ENCODE measurements around the gene COG3.
A peak's percentile ranks its signal among the peaks of the same experiment; 100 is the strongest.
"Not testable (repeated sequence)": the region's sequence is repeated elsewhere in the genome, so short reads cannot be mapped to it uniquely, and the experiment has no call there.

COG3 gene, protein sequence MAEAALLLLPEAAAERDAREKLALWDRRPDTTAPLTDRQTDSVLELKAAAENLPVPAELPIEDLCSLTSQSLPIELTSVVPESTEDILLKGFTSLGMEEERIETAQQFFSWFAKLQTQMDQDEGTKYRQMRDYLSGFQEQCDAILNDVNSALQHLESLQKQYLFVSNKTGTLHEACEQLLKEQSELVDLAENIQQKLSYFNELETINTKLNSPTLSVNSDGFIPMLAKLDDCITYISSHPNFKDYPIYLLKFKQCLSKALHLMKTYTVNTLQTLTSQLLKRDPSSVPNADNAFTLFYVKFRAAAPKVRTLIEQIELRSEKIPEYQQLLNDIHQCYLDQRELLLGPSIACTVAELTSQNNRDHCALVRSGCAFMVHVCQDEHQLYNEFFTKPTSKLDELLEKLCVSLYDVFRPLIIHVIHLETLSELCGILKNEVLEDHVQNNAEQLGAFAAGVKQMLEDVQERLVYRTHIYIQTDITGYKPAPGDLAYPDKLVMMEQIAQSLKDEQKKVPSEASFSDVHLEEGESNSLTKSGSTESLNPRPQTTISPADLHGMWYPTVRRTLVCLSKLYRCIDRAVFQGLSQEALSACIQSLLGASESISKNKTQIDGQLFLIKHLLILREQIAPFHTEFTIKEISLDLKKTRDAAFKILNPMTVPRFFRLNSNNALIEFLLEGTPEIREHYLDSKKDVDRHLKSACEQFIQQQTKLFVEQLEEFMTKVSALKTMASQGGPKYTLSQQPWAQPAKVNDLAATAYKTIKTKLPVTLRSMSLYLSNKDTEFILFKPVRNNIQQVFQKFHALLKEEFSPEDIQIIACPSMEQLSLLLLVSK

DNA sequence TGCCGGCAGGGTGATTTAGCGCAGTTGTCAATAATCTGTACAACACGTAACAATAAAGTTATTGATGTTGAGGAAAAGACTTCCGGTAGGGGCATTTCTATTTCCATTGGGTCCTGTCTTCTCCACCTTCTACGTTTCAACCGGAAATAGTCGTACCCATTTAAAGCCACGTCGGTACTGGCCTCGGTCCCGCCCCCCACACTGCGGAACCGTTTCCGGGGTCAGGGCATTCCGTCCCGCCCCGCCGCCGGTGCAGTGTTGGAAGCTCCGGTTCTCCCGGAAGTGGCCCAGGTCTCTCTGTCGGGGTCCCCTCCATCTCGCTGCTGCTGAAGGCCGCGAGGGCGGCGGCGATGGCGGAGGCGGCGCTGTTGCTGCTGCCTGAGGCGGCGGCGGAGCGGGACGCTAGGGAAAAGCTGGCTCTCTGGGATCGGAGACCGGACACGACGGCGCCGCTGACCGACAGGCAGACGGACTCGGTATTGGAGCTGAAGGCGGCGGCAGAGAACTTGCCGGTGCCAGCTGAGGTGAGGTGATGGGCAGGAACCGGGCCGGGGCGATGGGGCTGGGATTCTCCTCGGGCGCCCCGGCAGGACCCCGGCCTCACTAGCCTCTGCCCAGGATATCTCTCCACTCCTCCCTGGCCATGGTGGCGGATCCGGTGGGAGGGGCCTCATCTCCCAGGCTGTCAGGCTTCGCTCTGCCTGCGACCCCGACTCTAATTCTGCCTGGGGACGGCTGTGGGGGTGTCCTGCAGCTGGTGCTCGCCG, at the start of gene COG3:
Gene COG3 (plus strand): TSS at position 253 of the 767 bp plus-strand sequence. CDS start 98 bp downstream, at position 351.
- peak; percentile 88 for DNase-seq

DNA sequence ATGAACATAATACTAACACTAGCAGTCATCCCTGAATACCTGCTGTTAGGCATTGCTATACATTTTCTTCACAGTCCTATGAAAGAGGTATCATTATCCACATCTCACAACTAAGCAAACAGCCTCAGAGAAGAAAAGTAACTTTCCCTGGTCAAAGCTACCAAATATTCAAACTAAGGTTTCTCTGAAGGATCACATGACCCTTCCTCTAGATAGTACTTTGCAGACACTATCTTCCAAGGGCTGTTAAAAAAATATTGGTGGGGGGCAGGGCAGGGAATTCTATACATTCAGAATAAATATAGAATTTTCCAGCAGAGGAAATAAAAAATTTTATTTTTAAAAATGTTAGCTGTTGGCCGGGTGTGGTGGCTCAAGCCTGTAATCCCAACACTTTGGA, 49.6 kb upstream of the COG3 start:
- no peak for DNase-seq

DNA sequence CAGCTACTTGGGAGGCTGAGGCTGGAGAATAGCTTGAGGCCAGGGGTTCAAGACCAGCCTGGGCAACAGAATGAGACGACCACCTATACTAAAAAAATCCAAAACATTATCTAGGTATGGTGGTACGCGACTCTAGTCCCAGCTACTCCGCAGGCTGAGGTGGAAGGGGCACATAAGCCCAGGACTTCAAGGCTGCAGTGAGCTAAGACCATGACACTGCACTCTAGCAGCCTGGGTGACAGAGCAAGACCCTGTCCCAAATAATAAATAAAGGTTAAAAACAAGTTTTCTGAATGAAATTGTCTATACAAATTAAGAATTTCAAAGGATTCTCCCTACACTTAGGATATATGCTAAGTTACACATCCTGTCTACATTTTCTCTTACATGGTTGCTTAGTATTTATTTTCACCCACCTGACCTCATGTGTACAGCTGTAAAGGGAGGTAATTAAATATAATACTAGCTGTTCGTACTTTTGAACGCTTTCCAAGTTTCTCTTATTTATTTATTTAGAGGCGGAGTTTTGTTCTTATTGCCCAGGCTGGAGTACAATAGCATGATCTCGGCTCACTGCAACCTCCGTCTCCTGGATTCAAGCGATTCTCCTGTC, 48.1 kb upstream of the COG3 start:
- DNase-seq = no peak

DNA sequence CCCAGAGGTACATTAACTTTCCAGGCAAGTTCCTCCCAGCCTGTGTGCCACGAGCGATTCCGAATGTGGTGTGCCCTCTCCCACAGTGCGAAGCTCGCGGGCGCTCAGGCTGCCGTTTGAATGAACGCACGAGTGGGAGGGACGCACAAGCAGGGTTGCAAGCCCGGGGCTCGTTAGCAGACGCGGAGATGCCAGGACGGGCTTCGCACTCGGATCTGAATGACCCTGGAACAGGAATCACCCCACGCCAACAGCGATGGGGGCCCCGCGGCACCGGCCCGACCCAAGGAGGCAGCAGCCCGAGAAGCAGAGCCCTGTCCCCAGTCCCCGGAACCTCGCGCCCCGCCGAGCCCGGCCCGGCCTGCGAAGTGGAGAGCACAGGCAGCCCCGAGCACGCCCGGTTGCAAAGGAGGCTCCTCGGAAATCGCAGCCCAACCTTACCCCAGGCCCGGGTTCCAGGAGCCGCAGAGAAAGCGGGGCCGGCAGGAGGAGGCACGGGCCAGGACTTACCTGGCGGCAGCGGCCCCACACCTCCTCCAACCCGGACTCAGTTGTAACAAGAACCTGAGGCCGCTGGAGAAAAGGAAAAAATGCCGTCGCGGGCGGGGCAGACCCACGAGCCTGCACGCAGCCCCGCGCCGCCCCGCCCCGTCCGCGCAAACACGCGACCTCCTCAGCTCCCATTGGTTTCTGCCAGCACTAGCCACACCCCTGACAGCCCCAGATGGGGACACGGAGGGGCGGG, 46.8 kb upstream of the COG3 start, which contains the start of gene SLC25A30:
Gene SLC25A30 (minus strand): TSS at position 584 of the 745 bp plus-strand sequence. CDS start 6,948 bp downstream, outside the sequence.
- peak; percentile 75 for DNase-seq

DNA sequence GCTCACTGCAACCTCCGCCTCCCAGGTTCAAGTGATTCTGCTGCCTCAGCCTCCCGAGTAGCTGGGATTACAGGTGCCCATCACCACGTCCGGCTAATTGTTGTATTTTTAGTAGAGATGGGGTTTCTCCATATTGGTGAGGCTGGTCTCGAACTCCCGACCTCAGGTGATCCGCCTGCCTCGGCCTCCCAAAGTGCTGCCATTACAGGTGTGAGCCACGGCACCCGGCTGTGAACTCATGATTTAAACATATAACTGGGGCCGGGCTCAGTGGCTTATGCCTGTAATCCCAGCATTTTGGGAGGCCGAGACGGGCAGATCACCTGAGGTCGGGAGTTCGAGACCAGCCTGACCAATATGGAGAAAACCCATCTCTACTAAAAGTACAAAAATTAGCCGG, 45.4 kb upstream of the COG3 start:
- not testable (repeated sequence) for DNase-seq

DNA sequence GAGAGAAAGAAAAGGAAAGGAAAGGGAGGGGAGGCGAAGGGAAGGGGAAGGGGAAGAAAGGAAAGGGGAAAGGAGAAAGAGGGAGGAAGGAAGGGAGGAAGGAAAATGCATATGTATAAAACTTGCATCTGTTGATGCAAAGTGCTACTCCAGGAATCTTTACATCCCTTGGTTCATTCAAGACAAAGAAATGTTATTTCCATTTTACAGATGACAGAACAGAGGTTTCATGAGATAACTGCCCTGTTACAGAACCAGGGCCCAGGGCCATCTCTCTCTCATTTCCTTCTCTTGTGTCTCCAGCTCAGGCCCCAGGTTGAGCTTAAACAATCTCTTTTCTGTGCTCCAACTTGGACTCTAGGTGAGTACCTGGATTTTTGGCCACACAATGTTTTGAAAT, 44.8 kb upstream of the COG3 start:
- no peak for DNase-seq

DNA sequence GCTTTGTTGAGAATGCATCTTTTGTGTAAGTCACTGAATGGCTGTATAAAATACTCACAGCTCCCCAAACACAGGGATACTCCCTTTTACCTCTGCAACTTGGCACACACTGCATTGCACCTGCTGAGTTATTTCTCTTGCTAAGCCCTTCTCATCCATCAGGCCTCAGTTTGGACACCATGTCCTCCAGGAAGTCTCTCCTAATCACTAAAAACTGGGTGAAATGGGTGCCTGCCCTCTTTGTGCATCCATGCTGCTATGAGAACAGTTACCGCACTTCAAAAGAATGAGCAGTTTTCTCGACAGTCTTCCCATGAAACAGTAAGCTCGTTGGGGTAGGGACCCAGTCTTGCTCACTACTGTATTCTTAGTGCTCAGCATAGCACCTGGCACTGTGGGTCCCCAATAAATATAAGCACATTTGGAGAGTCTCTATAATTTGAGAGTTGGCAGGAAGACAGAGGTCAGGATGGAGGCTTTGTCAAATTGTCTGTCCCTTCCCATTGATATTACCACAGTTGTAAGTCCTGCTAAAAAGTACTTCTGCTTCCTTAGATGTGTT, 41.9 kb upstream of the COG3 start:
- no peak for DNase-seq

DNA sequence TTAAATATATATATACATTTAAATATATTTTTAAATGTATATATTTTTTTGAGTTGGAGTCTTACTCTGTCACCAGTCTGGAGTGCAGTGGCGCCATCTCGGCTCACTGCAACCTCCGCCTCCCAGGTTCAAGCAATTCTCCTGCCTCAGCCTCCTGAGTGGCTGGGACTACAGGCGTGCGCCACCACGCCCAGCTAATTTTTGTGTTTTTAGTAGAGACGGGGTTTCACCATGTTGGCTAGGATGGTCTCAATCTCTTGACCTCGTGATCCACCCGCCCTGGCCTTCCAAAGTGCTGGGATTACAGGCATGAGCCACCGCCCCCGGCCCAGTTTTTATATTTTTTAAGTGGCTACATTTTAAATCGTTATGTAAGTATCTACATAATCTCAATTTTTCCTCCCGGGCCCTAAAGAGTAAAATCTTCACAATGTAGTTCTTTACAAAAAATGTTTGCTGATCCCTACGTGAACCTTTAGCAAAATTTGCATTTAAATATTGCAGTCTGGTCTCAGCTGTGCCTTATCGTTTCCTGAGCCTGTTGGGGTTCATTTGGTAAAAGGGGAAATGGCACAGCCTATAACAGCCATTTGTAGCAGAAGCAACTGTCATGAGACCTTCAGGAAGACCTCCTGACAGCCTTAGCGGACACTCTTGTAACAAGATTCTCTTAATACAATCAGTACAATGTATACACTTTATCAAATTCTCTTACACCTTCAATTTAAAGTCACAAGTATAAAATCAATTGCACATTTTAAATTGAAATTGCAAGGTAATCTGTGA, 38.5 kb upstream of the COG3 start:
- DNase-seq = not testable (repeated sequence)

DNA sequence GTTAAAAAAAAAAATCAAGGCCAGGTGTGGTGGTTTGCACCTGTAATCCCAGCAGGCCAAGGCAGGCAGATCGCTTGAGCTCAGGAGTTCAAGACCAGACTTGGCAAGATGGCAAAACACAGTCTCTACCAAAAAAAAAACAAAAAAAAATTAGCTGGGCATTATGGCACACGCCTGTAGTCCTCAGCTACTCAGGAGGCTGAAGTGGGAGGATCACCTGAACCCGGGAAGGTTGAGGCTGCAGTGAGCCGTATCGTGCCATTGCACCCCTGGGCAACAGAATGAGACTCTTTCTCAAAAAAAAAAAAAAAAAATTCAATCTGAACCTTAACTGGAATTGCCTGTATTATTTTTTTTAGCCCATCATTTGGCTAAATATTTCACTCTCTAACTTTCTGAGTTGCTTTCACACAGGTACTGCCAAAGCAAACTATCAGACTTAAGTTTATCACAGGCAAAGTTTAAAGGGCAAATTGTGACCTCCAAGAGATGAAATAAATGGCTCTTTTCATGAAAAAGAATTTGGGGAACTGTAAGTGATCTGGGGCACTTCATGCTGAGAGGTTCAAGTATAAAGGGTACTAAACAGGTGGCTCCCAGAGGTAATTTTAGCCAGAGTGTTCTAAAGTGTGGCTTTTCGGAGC, 31.9 kb upstream of the COG3 start:
- DNase-seq = no peak

DNA sequence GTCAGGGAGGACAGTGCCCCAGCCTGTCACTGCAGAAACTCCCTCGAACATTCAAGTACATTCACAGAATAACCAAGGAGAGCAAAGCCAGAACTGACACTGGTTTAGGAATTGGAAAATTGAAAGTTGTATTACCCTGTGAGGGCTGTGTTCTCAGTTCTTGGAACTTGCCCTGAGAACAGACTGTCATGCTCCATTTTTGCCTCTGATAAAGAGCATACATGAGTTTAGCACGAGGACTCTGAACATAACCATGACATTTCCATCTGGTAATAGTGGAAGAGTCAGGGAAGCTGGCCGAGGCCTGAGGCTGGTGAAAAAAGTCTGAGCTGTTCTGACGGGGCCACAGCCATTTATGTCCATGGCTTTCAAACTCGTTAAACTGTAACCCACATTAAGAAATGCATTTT, 31.4 kb upstream of the COG3 start:
- no peak for DNase-seq

DNA sequence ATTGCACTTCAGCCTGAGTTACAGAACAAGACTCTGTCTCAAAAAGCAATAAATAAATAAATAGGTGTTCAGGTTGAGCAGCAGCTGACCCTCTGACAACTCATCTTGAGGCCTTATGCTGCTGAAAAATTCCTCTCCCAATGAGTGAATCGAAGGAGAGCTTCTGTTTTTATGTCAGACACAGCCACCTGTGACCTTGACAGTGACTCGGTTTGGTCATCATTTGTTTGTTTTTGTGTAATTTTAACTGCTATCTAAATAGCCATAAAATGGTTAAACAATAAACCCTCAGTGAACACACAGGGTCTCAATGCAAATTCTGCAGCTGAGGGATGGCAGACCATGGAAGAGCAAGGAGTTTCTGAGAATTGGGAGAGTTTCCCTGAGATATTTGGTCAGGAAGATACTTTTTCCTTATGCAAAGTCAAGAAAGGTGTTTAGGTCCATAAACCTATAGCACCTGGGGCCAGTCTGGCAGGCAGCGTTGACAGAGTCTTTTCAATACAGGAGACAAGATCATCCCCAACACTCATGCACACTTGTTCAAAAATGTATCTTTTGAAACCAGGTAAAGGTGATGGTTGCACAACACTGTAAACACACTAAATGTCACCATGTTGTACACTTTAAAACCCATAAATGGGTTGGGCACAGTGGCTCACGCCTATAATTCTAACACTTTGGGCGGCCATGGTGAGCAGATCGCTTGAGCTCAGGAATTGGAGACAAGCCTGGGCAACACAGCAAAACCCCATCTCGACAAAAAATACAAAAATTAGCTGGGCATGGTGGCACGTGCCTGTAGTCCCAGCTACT, 30.0 kb upstream of the COG3 start:
- no peak for DNase-seq

DNA sequence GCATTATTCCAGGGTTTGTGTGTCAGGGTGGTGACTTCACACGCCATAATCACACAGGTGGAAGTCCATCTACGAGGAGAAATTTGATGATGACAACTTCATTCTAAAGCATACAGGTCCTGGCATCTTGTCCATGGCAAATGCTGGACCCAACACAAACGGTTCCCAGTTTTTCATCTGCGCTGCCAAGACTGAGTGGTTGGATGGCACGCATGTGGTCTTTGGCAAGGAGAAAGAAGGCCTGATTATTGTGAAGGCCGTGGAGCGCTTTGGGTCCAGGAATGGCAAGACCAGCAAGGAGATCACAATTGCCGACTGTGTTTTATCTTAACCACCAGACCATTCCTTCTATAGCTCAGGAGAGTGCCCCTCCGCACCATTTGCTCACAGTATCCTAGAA, 28.4 kb upstream of the COG3 start:
- no peak for DNase-seq

DNA sequence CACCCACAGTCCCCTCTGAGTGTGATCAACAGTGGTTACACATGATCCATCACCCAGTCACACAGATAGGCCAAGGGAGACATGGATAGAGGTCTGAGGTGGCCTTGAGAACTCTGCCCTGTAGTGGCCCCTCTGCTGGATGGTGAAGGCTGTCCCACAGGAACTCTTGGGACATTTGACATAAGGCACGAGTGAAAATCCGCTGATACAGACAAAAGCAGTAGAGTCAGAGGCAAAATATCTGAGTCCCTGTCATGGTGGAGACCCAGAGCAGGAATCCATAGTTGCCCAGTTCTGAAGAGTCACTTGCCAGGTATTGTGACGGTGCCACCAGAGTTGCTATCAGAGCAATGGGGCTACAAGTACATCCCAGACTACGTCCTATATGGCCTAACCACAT, 27.8 kb upstream of the COG3 start:
- DNase-seq = no peak

DNA sequence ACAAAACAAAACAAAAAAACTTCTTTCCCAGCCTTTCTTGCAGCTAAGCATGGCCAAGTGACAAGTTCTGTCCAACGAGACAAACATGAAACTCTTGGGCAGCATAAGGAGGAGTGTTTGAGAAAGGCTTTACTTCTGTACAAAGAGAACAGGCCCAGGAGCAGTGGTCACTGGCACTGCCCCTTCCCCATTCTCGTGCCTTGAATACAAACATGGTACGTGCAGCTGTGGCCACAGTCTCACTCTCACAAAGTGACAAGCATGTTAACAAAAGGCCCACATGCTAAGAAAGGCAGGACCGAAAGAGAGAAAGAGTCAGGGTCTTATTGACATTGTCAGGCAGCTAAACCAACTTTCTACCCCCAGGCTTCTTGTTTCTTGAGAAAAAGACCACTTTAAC, 26.8 kb upstream of the COG3 start:
- no peak for DNase-seq

DNA sequence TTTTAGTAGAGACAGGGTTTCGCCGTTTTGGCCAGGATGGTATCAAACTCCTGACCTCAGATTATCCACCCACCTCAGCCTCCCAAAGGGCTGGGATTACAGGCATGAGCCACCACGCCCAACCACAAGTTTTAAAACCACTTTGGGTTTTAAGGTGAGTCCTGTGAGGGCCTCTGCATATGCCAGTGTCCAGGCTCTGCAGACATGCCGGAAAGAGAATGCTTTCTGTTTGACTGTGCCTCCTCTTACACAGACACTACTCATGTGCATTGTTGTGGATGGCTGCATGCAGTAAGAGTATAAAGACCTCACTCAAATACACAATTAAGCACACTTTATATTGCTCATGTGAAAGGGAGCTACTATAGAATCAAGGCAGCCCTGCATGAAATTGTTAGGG, 25.7 kb upstream of the COG3 start:
- DNase-seq = no peak

DNA sequence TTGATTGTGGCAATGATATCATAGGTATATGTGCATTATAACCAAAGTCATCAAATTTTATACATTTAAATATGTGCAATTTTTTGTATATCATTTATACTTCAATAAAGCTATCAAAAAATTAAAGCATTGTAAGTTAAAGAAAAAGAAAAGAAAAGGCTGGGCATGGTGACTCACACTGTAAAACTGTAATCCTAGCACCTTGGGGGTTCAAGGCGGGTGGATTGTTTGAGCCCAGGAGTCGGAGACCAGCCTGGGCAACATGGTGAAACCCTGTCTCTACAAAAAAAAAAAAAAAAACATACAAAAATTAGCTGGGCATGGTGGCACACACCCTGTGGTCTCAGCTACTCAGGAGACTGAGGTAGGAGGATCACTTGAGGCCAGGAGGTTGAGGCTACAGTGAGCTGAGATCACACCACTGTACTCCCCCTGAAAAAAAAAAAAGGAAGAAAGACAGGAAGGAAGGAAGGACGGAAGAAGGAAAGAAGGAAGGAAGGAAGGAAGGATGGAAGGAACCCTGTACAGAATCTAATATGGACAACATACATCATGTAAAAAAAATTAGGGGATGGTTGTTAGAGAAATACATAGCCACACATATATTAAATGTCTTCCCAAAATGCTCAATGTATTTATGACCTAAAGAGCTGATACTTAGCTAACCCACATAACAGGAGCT, 24.8 kb upstream of the COG3 start:
- no peak for DNase-seq

DNA sequence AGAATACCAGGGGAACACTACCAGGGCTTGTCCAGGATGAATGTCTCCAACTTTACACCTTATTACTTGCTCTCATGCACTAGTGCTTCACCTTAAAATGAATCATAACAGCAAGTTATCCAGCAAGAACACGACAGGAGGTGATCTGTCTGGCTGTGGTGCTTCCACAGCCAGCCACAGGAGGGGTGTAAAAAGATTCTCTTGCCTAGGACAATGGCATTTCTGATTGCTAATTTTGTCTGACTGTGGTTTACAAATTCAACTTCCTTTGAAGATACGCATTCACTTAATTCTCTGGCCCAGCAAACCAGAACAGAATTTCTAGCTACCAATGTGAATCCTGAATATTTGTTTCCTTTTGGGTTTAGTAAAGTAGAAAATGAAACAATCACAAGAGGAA, 23.1 kb upstream of the COG3 start:
- no peak for DNase-seq

DNA sequence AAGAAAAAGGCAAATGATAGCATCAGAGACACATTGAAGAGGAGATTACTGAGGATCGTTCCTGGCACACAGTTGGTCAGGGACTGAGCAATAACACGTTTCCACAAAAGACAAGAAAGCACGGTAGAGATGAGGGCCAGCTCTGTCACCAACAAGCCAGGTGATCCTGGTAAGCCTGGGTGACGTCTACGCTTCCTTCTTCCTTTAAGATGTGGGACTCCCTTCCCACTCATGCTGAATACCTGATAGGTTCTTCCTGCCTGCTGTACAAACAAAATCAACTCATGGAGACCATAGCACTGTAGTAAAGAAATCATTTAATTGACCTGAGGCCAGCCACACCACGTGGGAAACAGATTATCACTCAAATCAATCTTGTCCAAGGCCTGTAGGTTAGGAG, 19.7 kb upstream of the COG3 start:
- no peak for DNase-seq

DNA sequence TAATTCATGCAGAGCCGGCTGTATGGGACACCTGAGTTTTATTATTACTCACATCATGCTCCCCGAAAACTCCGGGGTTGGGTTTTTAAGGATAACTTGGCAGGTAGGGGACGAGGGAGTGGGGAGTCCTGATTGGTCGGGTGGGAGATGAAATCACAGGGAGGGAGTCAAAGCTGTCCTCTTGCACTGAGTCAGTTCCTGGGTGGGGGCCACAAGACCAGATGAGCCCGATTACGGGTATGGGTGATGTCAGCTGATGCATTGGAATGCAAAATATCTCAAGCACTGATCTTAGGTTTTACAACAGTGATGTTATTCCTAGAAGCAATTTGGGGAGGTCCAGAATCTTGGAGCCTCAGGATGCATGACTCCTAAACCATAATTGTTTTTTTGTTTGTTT, 18.6 kb upstream of the COG3 start:
- DNase-seq = no peak
